Skin of body (tissue), 2 donors: ENCODE data around the gene TNRC18. TPM values are rescaled to one million over a fixed set of nuclear protein-coding genes. Genes with fewer than 3 reads are reported as not detected.
"Not testable (repeated sequence)": the region's sequence is repeated elsewhere in the genome, so short reads cannot be mapped to it uniquely, and the experiment has no call there.

Experiments
- DNase-seq: peaks from one replicate; lab custom pipeline; 2025; lab: John Stamatoyannopoulos, UW
- total RNA-seq: library from RNA; depleted of rRNA; stranded (reverse); fragments of >200 nt; gene quantifications from one replicate; pipeline ENCODE4 v1.2.3, GENCODE V29; 2014

TNRC18 gene
- total RNA-seq, 1 donor from 2014 or later = 63.4 TPM

DNA sequence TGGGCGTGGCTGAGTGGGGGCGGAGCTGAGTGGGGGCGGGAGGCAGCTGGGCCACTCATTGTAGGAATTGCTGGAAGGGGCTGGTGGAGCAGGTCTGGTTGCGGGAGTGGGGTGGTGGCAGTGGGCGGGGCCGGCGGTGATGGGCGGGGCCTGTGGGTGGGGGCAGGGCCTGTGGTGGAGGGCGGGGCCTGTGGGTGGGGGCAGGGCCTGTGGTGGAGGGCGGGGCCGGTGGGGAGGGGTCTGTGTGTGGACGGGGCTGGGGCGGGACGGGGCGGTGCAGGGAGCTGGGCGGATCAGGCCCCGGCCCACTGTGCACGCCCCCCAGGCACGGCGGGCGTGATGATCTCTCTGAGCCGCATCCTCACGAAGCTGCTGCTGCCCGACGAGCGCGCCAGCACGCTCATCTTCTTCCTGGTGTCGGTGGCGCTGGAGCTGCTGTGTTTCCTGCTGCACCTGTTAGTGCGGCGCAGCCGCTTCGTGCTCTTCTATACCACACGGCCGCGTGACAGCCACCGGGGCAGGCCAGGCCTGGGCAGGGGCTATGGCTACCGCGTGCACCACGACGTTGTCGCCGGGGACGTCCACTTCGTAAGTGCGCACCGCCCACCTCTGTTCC, 126.9 kb downstream of the TNRC18 start:
- DNase-seq = no peak

DNA sequence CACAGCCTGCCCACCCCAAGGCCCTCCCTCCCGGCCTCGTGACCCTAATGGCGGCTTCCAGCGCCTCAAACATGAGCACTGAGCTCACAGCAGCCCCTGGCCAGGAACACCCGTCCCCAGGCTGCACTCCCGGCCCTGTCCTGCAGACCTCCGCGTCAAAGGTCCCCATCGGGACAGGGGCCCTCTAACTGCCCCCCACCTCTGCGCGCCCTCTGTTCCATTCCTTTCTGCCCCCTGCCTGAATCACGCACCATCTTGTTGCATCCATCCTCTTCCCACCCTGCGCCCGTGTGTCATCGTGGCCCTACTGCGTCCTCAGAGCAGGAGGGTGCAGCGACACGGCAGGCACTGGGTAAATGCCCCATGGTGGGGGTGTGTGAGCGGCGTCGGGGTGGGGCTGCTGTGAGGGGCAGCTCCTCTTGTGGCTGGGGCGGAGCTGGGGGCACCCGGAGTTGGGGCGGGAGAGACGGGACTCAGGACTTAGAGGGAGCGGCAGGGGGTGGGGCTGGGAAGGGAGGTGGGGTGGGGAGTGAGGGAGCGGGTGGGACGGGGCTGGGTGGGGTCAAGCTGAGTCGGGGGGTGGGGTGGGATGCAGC, 127.5 kb downstream of the TNRC18 start:
- no peak for DNase-seq

DNA sequence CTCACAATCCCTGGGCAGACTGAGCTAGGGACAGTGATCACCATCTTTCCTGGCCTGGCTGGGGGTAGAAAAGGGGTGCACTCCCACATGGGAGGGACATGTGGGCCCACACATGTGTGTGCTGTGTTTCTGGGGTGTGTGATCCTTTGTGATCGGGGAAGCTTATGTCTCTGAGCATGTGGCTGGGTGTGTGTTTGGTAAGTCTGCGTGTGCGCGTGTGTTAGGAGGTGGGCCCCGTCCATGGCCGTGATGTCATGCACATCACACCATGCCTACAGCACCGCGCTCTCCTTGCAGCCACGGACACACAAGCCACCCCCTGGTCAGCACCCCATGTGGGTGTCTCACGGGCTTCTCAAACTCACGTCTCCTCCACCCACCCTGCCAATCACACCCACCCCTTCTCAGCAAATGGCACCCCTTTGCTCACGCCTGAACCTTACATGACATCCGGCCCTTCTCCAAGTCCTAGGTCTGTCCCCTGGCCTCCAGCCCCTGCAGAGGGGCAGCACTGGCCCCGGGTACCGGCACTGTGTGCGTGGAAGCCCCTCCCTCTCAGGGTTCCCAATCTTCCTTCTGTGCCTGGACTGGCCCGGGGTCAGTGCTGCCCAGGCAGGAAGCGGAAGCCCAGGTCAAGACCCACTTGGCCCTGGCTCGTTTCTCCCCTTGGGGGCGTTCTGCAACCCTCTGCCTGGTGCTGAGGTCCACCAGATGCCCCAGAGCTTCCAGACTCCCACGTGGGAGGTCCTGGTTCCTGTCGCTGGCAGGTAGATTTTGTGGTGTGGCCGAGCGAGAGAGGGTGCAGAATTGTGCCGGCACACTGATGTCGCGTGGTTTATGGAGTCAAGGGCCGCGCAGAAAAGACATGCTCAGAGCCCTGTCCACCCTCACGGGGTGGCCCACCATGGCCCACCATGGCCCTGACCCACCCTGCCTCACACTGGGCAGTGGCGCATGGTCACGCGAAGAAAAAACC, 128.3 kb downstream of the TNRC18 start:
- DNase-seq = no peak

DNA sequence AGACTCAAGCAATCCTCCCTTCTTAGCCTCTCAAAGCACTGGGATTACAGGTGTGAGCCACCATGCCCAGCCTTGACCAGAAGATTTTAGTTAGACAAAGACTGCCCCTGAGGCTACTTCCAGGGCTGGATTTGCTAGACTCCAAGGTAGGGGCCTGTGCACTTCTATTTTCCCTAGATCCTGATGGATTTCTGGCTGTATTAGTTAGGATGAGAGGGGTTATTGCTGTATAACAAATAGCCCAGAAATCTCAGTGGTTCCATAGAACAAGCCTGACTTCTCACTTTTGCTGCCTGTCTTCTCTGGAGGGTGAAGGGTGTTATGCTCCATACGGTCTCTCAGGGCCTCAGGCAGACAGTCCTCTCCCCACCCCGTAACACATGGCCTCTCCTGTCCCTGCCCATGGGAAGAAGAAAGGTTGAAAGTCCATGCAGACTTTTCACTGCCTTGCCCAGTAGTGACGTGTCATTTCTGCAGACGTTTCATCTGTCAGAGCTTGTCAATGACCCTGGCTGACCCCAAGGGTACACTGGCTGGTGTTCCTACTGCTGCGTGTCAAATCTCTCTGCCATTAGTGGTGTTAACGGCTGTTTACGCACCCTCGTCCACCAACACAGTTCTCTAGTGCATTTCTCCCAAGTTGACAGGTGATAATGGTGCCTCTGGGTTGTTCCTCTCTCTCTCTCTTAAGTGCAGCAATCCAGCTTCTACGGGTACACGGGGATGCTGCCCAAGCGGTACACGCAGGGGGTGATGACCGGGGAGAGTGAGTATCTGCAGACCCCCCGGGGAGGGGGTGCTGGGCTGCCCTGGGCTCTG, 129.3 kb downstream of the TNRC18 start:
- DNase-seq = no peak

DNA sequence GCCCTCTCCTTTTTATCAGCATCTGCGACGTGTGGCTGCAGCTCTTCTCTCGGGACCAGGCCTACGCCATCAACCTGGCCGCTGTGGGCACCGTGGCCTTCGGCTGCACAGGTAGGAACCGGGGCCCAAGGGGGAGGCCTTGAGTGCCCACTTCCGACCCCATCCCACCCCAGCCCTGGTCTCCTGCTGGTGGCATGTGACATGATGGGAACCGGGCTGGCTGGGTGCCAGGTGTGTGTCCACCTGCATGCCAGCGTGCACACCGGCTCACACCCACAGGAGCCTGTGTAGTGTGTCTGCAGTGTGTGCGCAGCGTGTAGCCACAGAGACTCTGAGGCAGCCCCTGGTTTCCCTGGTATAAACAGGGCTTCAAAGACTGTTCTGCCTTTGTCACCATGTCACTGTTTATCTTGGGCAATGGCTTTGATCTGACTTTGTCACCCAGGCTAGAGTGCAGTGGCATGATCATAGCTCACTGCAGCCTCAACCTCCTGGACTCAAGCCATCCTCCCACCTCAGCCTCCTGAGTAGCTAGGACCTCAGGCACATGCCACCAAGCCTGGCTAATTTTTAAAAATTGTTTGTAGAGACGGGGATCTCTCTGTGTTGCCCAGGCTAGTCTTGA, 131.8 kb downstream of the TNRC18 start:
- DNase-seq = not testable (repeated sequence)

DNA sequence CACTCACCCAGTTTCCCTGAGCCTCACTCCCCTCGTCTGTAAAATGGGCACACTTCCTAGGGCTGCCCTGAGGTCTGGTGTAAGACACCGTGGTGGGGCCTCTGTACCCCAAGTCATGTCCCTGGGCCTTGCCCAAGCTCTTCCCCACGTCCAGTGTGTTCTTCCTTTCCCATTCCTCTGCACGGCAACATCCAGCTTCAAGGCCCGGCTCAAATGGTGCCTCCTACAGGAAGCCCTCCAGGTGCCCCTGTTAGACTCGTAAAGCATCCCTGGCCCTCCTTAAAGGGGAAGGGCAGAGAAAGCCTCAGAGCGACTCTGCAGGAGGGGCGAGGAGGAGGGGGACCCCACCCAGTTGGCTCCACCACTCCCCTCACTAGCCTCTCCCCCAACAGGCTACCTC, 132.3 kb downstream of the TNRC18 start:
- no peak for DNase-seq

DNA sequence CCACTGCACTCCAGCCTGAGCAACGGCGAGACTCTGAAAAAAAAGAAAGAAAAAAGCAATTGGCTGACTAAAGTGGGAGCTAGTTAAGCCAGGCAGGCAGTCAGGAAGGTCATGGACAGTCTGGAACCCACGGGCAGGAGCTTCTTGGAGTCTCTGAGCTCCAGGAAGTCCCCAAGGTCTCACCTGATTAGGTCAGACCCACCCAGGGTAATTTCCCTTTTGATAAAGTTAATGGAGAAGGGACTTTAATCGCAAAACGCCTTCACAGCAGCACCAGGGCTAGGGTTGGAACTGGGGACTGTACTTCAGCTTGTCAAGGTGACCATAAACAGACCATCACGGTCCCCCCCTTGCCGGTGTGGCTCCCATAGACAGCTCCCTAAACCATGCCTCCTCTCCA, 134.3 kb downstream of the TNRC18 start:
- no peak for DNase-seq

DNA sequence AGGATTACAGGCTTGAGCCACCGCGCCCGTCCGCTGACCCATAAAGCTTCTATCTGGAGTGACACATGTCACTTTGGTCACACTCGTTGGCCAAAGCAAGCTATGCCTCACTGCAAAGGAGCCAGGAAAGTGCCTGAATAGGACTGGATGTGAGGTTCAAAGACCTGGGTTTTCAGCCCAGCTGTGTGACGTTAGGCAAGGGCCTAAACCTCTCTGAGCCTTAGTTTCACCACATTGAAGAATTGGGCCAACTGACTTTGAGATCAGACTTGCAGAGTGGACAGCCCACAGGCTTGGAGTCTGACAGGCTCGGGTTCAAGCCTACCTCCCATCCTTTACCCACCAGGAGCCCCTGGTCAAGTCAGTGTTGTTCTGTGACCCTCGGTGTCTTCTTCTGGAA, 135.1 kb downstream of the TNRC18 start:
- DNase-seq = not testable (repeated sequence)

DNA sequence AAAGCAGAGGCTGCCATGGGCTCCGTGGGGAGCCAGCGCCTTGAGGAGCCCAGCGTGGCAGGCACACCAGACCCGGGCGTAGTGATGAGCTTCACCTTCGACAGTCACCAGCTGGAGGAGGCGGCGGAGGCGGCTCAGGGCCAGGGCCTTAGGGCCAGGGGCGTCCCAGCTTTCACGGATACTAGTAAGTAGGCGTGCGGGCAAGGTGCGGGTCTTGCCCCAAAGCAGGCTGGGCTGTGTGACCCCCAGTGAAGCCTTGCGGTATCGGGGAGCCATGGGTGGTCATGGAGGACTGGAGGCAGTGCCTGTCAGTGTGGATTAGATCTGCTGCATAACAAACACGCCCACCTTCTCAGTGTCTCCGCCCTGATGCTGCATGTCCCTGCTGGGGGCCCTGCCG, 135.8 kb downstream of the TNRC18 start:
- DNase-seq = no peak

DNA sequence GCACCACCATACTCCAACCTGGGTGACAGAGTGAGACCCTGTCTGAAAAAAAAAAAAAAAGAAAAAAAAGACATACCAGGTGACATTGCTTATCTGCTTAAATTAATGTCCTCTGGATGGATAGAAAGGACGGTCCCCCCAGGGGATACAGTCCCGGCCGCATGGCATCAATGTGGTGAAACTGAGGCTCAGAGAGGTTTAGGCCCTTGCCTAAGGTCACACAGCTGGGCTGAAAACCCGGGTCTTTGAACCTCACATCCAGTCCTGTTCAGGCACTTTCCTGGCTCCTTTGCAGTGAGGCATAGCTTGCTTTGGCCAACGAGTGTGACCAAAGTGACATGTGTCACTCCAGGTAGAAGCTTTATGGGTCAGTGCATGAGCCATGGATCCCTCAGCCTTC, 136.3 kb downstream of the TNRC18 start:
- not testable (repeated sequence) for DNase-seq

DNA sequence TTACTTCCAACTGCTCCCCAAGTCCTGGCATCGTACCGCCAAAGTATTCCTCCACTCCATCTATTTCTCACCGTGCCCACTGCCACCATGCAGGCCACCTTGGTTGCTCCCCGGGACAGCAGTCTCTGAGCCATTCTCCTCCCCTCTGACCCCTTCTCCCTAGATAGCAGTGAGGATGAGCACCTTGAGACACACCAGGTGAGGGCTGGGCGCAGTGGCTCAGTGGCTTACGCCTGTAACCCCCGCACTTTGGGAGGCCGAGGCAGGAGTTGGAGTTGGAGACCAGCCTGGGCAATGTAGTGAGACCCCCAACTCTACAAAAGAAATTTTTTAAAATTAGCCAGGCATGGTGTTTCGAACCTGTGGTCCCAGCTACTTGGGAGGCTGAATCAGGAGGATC, 136.7 kb downstream of the TNRC18 start:
- no peak for DNase-seq

DNA sequence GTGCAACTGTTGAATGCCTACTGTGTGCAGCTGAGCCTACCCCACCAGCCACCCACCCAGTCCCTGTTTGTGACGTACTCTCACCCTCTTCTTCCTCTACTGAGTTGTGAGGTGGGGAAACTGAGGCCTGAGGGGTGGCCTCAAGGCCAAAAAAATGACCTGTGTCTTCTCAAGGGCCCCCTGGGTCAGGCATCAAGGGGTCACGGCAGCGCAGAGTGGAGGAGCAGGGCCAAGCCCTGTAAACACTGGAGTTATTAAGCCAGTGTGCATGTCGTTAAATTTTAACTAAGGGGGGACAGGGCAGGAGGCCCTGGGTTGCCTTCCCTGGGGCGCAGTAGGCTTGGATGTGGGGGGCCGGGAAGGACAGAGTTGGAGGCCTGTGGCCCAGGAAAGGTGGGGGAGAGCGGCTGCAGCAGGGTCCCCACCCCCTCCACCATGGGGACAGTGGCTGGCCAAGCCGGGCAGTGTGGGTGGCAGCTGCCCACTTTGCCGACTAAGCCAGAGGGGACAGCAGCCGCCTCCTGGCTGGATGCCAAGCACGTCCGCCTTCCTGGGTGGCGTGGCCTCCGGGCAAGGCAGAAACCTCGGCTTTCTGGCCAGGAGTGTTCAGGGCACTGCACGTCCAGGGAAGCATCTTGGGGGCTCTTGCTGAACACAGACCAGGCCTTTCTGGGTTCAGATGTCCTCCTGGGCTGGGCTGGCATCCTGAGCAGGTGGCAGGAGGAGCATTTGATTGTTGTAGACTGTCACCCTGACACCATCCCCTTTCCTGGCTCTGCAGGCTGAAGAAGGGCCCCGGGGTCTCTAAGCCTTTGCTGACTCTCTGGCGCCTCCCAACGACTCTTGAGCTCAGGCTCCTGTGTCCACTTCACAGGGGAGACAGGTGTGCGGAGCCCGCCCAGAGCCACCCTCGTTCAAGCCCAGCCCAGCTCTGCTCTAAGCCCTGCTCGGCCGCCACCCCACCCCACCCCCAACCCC, 139.0 kb downstream of the TNRC18 start:
- DNase-seq = no peak

DNA sequence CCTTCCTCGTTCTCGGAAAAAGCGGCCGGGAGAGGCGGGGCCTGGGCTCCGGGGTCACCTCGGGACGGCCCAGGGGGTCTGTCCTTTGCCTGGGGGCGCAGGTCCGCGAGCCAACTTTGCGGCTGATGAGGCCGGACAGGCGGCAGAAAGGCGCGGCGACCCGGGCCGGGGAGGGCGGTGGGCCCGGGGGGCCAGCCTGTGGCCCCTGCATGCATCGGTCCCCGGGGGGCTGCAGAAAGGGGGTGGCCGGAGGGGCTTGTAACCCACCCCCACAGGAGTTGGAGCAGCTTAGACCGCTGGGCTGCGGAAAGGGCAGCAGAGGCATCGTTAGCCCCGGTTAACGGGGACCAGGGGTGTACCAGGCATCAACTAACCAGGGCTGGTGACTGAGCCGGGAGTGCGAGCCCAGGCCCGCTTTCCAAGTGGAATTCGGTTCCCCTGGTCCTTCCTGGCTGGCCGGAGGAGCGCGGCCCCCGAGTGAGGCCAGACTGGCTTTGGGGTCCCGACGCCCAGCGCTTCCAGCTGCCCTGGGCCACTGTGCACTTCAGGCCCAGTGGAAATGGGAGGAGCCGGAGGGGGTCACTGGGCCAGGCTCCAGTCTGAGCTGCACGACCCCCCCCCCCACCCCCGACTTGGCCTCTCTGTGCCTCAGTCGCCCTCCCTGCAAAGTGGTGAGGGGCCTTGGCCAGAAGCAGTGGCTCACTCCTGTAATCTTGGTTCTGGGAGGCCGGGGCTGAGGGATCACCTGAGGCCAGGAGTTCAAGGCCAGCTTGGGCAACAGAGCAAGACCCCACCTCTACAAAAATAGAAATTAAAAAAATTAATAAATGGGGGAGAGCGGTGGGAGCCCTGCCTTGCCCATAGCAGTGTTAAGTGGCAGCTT, 140.0 kb downstream of the TNRC18 start:
- DNase-seq = no peak

DNA sequence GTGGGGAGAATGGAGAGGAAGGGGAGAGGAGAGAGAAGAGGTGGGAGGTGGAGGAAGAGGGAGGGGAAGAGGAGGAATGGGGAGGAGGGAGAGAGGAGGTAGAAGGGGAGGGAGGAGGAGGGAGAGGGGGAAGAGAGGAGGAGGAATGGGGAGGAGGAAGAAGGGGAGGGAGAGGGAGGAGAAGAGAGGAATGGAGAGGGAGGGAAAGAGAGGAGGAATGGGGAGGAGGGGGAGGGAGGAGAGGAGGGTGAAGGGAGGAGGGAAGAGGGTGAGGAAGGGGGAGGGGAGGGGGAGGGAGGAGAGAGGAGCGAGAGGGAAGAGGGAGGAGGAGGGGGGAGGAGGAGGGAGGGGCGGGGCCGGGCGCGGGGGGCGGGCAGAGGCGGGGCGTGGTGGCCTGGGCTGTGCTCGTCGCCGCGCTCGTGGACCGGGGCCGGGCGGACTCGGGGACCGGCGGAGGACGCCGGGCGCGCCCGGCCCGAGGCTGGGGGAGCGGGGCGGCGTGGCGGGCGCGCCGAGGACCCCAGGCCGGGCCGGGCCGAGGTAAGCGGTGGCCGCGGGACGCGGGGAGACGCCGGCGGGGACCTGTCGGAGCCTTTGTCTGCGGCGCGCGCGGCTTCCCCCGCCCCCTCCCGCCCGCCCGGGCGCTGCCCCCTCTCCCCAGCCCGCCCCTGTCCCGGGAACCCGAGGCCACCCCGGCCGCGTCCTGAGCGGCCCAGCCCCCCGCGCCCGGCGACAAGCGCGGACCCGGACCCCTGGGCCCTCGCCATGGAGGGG, 140.9 kb downstream of the TNRC18 start, which contains the start of gene SLC29A4:
TSS of gene SLC29A4 (plus strand) at position 401 of the 774 bp plus-strand sequence. CDS start 4,874 bp downstream, outside the sequence.
- peak; percentile 6 for DNase-seq

DNA sequence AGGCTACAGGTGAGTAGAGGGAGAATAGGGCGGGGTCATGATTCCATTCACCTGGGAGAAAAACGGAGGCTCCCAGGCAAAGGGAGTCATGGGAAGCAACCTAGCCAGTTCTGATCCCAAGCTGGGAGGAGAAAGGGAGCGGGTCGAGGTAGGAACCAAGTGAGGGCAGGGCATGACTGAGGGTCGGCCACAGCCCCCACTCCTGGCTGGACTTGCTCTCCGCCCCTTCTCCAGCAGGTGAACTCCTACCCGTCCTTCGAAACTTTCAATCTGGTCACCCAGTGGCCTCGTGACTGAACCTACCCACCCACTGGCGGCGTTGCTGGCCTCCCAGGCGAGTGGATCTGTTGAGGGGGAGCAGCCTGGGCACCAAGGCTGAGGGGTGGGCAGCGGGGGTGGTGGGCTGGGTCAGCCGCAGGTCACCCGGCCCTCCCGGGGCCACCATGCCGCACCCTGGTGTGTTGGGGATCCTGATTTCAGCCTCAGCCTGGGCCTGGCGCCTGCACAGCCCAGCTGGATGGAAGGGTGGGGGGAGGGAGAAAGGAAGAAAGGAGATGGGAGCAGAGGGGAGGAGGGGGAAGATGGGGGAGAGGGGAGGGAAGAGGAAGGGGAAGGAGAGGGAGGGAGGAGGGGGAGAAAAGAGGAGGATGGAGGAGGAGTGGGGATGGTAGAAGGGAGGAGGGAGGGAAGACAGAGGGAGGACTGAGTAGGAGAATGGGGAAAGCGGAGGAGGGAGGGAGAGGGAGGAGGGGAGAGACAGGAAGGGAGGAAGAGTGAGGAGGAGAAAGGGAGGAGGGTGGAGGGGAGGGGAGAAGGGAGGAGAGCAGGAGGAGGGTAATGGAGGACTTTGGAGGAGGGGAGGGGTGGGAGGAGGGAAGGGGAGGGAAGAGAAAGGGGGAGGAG, 141.8 kb downstream of the TNRC18 start:
- DNase-seq = not testable (repeated sequence)

DNA sequence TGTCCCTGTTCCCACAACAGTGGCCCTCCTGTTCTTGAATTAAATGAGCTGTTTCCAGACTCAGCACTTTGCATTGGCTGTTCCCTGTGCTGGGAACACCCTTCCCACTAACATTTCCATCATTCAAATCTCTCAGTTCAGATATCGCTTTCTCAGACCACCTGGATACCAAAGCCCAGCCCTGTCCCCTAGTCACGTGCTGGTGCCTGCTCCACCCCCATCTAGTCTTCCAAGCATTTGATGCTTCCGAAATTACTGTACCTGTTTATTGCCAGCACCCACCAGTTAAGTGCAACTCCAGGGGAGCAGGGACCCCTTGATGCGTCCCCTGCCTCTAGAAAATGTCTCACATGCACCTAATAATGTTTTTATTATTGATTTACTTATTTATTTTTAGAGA, 143.9 kb downstream of the TNRC18 start:
- no peak for DNase-seq

DNA sequence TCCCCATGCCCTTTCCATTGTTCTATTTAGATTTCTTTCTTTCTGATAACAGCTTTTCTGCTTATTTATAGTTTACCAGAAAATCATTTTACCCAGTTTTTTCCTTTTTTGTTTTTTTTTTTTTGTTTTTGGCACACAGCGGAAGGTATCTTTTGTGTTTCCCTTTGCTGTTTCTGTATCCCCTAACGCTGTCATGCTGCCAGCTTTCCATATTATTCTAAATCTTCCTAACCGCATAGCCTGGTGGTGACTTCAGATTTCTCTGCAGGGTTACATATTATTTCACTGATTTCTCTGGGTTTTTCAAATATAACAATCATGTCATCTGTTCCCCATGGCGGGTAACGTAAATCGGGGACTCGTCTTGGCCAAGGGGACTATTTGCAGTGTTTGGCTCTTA, 144.9 kb downstream of the TNRC18 start:
- DNase-seq = peak; percentile 44
